ENCODE results near the gene ENO2.

ENO2 gene

DNA sequence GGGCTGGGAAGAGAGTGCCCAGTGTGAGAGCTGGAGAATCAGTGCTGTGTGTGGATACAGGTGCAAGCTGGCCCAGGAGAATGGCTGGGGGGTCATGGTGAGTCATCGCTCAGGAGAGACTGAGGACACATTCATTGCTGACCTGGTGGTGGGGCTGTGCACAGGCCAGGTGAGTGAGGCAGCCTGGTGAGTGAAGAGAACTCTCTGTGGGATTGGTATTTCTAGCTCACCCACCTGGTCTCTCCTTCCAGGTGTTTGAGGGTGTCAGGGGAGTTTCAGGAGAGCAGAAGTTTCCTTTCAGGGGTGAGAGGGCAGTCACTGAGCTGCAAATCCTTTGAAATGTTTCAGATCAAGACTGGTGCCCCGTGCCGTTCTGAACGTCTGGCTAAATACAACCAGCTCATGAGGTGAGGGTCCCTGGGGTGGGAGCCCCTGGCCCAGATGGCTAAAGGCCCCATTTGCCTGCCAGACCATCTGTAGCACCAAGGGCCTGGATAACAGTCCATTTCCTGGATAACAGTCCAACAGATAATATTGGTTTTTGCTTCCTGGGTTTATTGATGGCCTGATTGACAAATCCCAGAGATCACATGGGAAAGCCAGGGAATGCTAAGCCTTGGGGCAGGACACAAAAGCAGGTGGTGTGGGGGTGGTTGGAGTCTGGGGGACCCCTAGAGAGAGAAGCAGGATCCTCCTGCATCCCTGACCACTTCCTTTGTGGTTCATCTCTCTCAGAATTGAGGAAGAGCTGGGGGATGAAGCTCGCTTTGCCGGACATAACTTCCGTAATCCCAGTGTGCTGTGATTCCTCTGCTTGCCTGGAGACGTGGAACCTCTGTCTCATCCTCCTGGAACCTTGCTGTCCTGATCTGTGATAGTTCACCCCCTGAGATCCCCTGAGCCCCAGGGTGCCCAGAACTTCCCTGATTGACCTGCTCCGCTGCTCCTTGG, 7.9 kb downstream of the ENO2 start:
- H3K27me3 ChIP-seq (ENCODE audit: insufficient read depth, poor library complexity, severe bottlenecking) = no peaks in the 10 kb centered on the region
- no peak overlapping the region for H3K4me3 ChIP-seq (replicated peaks; ENCODE audit: insufficient read depth, low read length)
- H3K27ac ChIP-seq (replicated peaks) = no peak overlapping the region
- peak in 1 of 2 experiments; percentile 51 for DNase-seq (ENCODE audit: low read depth in 1 of 2, low spot score in 1 of 2)
- TF ChIP-seq SPI1 (IDR thresholded peaks at IDR 0.05; ENCODE audit: borderline replicate concordance, low read depth) = peak; percentile 90
- TF ChIP-seq, protein P1, sequence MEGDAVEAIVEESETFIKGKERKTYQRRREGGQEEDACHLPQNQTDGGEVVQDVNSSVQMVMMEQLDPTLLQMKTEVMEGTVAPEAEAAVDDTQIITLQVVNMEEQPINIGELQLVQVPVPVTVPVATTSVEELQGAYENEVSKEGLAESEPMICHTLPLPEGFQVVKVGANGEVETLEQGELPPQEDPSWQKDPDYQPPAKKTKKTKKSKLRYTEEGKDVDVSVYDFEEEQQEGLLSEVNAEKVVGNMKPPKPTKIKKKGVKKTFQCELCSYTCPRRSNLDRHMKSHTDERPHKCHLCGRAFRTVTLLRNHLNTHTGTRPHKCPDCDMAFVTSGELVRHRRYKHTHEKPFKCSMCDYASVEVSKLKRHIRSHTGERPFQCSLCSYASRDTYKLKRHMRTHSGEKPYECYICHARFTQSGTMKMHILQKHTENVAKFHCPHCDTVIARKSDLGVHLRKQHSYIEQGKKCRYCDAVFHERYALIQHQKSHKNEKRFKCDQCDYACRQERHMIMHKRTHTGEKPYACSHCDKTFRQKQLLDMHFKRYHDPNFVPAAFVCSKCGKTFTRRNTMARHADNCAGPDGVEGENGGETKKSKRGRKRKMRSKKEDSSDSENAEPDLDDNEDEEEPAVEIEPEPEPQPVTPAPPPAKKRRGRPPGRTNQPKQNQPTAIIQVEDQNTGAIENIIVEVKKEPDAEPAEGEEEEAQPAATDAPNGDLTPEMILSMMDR (IDR thresholded peaks at IDR 0.05; ENCODE audit: insufficient read depth, low read length) = no peak

DNA sequence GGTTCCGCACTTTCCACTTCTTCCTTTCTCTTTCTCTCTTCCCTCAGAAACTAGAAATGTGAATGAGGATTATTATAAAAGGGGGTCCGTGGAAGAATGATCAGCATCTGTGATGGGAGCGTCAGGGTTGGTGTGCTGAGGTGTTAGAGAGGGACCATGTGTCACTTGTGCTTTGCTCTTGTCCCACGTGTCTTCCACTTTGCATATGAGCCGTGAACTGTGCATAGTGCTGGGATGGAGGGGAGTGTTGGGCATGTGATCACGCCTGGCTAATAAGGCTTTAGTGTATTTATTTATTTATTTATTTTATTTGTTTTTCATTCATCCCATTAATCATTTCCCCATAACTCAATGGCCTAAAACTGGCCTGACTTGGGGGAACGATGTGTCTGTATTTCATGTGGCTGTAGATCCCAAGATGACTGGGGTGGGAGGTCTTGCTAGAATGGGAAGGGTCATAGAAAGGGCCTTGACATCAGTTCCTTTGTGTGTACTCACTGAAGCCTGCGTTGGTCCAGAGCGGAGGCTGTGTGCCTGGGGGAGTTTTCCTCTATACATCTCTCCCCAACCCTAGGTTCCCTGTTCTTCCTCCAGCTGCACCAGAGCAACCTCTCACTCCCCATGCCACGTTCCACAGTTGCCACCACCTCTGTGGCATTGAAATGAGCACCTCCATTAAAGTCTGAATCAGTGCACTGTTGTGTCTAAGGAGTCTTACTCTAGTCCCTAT, 8.8 kb downstream of the ENO2 start:
- no peak for DNase-seq (ENCODE audit: low read depth in 1 of 2, low spot score in 1 of 2)
- TF ChIP-seq, protein P2, sequence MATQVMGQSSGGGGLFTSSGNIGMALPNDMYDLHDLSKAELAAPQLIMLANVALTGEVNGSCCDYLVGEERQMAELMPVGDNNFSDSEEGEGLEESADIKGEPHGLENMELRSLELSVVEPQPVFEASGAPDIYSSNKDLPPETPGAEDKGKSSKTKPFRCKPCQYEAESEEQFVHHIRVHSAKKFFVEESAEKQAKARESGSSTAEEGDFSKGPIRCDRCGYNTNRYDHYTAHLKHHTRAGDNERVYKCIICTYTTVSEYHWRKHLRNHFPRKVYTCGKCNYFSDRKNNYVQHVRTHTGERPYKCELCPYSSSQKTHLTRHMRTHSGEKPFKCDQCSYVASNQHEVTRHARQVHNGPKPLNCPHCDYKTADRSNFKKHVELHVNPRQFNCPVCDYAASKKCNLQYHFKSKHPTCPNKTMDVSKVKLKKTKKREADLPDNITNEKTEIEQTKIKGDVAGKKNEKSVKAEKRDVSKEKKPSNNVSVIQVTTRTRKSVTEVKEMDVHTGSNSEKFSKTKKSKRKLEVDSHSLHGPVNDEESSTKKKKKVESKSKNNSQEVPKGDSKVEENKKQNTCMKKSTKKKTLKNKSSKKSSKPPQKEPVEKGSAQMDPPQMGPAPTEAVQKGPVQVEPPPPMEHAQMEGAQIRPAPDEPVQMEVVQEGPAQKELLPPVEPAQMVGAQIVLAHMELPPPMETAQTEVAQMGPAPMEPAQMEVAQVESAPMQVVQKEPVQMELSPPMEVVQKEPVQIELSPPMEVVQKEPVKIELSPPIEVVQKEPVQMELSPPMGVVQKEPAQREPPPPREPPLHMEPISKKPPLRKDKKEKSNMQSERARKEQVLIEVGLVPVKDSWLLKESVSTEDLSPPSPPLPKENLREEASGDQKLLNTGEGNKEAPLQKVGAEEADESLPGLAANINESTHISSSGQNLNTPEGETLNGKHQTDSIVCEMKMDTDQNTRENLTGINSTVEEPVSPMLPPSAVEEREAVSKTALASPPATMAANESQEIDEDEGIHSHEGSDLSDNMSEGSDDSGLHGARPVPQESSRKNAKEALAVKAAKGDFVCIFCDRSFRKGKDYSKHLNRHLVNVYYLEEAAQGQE (IDR thresholded peaks at IDR 0.05; ENCODE audit: insufficient replicate concordance, low read depth) = no peak
- no peak for TF ChIP-seq POLR2AphosphoS5 (IDR thresholded peaks at IDR 0.05; ENCODE audit: low read depth)
- no peak for TF ChIP-seq GABPA (IDR thresholded peaks at IDR 0.05; ENCODE audit: low read depth)
- TF ChIP-seq, protein P1 (IDR thresholded peaks at IDR 0.05; ENCODE audit: insufficient read depth, low read length) = no peak
- TF ChIP-seq SPI1 (IDR thresholded peaks at IDR 0.05; ENCODE audit: borderline replicate concordance, low read depth) = no peak
- Histone ChIP-seq H3K27me3 (ENCODE audit: insufficient read depth, poor library complexity, severe bottlenecking) (no peaks in the 10 kb centered on the region), H3K27ac (replicated peaks) (no peak overlapping the region), H3K4me3 (replicated peaks; ENCODE audit: insufficient read depth, low read length) (no peak overlapping the region)

DNA sequence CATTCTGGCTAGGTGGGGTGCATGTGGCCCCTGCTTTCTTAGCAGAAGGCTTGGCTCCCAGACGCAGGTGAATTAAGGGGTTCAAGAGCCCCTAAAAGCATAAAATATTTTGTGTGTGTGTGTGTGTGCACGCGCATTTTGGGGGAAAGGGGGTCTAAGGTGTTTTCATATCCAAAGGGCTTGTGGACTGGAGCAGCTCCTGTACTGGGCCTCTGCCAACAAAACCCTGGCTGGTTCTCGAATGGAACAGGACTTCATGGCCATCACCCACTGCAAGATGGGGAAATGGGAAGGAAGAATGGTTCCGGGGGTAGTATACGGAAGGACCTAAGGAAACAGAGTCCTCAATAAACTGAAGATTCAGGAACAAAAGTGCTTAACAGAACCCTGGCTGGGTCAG, 9.5 kb downstream of the ENO2 start:
- Histone ChIP-seq H3K4me3 (replicated peaks; ENCODE audit: insufficient read depth, low read length) (no peak overlapping the region), H3K27me3 (ENCODE audit: insufficient read depth, poor library complexity, severe bottlenecking) (no peaks in the 10 kb centered on the region), H3K27ac (replicated peaks) (no peak overlapping the region)
- TF ChIP-seq, protein P2 (IDR thresholded peaks at IDR 0.05; ENCODE audit: insufficient replicate concordance, low read depth) = no peak
- TF ChIP-seq GABPA (IDR thresholded peaks at IDR 0.05; ENCODE audit: low read depth) (no peak), SPI1 (IDR thresholded peaks at IDR 0.05; ENCODE audit: borderline replicate concordance, low read depth) (no peak), POLR2AphosphoS5 (IDR thresholded peaks at IDR 0.05; ENCODE audit: low read depth) (no peak)
- TF ChIP-seq, protein P1 (IDR thresholded peaks at IDR 0.05; ENCODE audit: insufficient read depth, low read length) = no peak
- no peak for DNase-seq (ENCODE audit: low read depth in 1 of 2, low spot score in 1 of 2)
